ENCODE data around the gene MRPL14.
A peak's percentile ranks its signal among the peaks of the same experiment; 100 is the strongest.
"Not testable (repeated sequence)": the region's sequence is repeated elsewhere in the genome, so short reads cannot be mapped to it uniquely, and the experiment has no call there.

Gene MRPL14

GRCh38 chr6:44149369-44150012 lies 22.2 kb upstream of the MRPL14 start:
- DNase-seq: no peak

- DNase-seq: no peak
These were observed 21.1 kb upstream of the MRPL14 start for GRCh38 chr6:44148306-44148705.

DNA sequence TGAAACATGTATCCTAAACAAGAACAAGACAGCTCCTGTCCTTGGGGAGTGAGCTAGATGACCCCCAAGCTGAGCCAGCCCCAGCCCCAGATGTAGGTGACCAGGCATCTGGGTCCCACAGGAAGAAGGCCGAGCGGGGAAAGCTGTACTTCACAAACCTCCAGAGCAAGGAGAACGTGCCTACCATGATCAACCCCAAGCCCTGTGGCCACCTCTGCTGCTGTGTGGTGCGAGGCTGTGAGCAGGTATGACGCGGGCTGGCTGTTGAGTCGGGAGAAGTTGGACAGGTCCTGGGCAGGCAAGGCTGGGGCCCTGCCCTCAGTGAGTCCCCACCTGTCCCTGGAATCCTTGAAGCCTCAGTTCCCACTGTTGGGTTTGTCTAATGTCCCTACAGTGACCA lies 20.0 kb upstream of the MRPL14 start:
- no peak for DNase-seq

- no peak for DNase-seq
These were observed 19.4 kb upstream of the MRPL14 start for GRCh38 chr6:44146685-44147084.

DNA sequence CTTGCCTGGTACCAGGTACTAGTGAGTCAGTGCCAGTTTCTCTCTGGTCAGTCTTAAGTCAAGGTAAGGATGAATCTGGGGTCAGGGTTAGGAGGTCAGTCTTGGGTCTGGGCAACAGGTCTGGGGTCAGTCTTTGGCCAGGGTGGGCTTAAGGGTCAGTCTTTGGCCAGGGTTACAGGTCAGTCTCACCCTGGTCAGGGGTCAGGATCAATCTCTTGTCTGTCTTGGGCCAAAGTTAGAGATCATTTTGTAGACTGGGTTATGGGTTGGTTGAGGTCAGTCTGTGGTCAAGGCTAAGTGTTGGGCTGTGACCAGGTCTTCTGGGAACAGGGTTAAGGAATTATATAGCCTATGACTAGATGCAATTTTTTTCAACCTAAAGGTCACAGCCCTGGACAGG lies 18.6 kb upstream of the MRPL14 start:
- DNase-seq: no peak

- DNase-seq: not testable (repeated sequence)
These were observed 17.3 kb upstream of the MRPL14 start for GRCh38 chr6:44144536-44144935.

DNA sequence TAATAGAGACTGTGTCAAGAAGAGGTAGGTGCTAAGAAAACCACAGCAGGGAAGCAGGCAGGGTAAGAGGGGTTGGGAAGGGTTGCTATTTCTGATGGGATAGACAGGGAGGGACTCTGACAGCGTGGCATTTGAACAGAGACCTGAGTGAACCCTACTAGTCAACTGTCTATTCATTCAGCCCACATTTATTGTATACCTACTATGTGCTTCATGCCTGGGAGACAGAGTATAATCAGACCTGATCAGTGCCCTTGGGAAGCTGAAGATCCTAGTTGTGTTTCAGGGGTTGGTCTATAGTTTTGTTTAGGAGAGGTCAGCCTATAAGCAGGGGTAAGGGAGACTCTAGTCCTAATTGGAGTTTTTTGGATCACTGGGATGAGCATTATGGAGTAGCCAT lies 16.5 kb upstream of the MRPL14 start:
- DNase-seq: no peak

GRCh38 chr6:44142835-44143234 lies 15.6 kb upstream of the MRPL14 start:
- DNase-seq: no peak

- DNase-seq: no peak
These were observed 12.1 kb upstream of the MRPL14 start for GRCh38 chr6:44139351-44139743.

GRCh38 chr6:44138717-44139350 lies 11.6 kb upstream of the MRPL14 start:
- no peak for DNase-seq

DNA sequence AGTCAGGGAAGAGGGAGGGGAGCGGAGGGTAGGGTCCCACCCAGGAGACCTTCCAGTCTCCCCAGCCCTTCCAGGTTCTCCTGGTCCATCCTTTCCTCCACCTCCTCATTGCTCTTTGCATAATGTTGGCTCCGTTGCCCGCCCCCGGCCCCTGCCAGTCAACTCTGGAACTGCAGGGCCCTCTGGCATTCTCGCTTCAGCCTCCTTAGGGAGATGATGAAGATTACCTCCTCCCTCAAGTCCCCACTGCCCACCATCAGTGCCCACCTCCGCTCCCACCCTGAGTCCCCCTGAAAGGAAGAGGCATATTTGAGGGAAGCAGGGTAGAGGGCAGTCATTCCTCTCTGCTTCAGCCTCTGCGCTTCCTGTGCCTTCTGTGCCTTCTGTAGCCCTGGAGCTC lies 8.6 kb upstream of the MRPL14 start:
- DNase-seq: no peak

- DNase-seq: no peak
These were observed 8.0 kb upstream of the MRPL14 start for GRCh38 chr6:44135173-44135758.

DNA sequence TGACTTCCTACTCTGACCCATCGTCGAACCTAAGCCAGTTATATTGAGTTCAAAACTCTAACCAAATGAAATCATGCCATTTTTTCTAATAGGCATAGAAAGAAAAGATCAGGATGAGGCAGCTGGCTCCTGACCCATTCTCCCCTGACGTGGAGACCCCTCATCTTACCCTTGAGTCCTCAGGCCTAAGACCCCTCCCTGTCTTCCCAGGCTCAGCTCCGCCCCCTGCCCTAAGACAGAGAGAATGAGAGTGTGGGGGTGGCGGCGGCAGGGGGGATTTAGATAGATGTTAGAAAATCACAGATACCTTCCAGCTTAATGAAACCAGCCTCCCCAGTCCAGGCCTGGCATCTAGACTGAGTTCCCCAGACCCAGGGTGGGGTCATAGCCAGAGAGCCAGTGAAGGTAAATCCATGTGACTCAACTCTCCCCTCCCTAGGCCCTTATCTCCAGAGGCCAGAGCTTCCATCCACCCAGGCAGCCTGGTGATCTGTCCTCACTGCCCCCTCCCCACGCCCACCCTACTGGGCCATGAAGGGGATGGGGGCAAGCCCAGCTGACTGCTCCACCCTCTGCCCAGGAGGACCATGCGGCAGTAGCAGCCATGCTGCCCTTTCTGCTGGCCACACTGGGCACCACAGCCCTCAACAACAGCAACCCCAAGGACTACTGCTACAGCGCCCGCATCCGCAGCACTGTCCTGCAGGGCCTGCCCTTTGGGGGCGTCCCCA lies 6.9 kb upstream of the MRPL14 start:
- DNase-seq: no peak

GRCh38 chr6:44133003-44133931 lies 6.0 kb upstream of the MRPL14 start:
- no peak for DNase-seq

- no peak for DNase-seq
These were observed 5.2 kb upstream of the MRPL14 start for GRCh38 chr6:44132476-44132875.

- DNase-seq: no peak
These were observed 4.6 kb upstream of the MRPL14 start for GRCh38 chr6:44131892-44132291.

- DNase-seq: no peak
These were observed 2.6 kb upstream of the MRPL14 start for GRCh38 chr6:44129841-44130322.

- no peak for DNase-seq
These were observed 1.0 kb upstream of the MRPL14 start for GRCh38 chr6:44128020-44128917.

GRCh38 chr6:44126320-44127149 lies 717 bp downstream of the MRPL14 start:
- DNase-seq: peak; percentile 67

DNA sequence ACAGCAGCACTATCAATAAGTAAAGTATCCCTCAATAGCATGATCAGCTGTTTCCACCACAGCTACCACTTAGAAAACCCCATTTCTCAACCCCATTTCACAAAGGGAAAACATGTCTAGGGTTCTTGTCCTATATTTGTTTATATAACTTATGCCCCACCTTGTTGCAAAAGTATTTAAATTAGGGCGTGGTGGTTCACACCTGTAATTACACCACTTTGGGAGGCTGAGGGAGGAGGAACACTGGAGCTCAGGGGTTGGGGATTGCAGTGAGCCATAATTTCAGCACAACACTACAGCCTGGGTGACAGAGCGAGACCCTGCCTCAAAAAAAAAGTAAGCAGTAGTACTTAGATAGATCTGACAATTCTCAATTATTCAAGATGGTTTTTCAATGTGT lies 3.7 kb downstream of the MRPL14 start:
- no peak for DNase-seq

Measured in central memory CD4-positive, alpha-beta T cell (primary cell).